Neural cell (in vitro differentiated cells): Measurements from ENCODE around the gene ME1. TPM values are rescaled to one million over a fixed set of nuclear protein-coding genes. Genes with fewer than 3 reads are reported as not detected.

Experiments
- H2AFZ ChIP-seq: fragments of 200-600, 300-800 bp; sonication (generic), shearing (Covaris generic); 2 replicates; pipeline ENCODE4 v1.6.0; 2014; ENCODE audit warnings: low read depth, mild to moderate bottlenecking, antibody characterized with exemption, low read length, moderate library complexity
- H3F3A ChIP-seq: fragments of 200-600 bp; shearing (Covaris generic); 2 replicates; pipeline ENCODE4 v1.6.1; 2016; ENCODE audit warnings: mild to moderate bottlenecking, moderate library complexity, mixed read lengths, antibody characterized with exemption, low read length; ENCODE audit not compliant: insufficient read depth, poor library complexity, severe bottlenecking
- H3K27ac ChIP-seq: fragments of 200-600, 300-800 bp; sonication (generic), shearing (Covaris generic); 2 replicates; pipeline ENCODE4 v1.5.1; 2014; ENCODE audit warnings: mild to moderate bottlenecking, low read length, moderate library complexity
- H3K27me3 ChIP-seq: fragments of 300-800, 200-600 bp; sonication (generic), shearing (Covaris generic); 2 replicates; pipeline ENCODE4 v1.6.0; 2014; ENCODE audit warnings: mild to moderate bottlenecking, low read depth, low read length, moderate library complexity; ENCODE audit not compliant: insufficient read depth
- H3K36me3 ChIP-seq: fragments of 300-800, 200-600 bp; sonication (generic), shearing (Covaris generic); 2 replicates; pipeline ENCODE4 v1.5.1; 2014; ENCODE audit warnings: mild to moderate bottlenecking, antibody characterized with exemption, low read length, moderate library complexity; ENCODE audit not compliant: insufficient read depth
- H3K4me2 ChIP-seq: fragments of 300-800, 200-600 bp; sonication (generic), shearing (Covaris generic); 2 replicates; pipeline ENCODE4 v1.6.0; 2014; ENCODE audit warnings: mild to moderate bottlenecking, low read length
- H3K4me3 ChIP-seq: fragments of 300-800, 200-600 bp; sonication (generic), shearing (Covaris generic); 2 replicates; pipeline ENCODE4 v1.5.1; 2014; ENCODE audit warnings: mild to moderate bottlenecking, low read length, moderate library complexity
- H3K79me2 ChIP-seq: fragments of 200-600 bp; shearing (Covaris generic); replicated peaks from 2 replicates; pipeline ENCODE4 v1.6.0; 2014; ENCODE audit warnings: mild to moderate bottlenecking, low read length, moderate library complexity; ENCODE audit not compliant: insufficient read depth
- H3K9ac ChIP-seq: fragments of 300-800, 200-600 bp; sonication (generic), shearing (Covaris generic); 2 replicates; pipeline ENCODE4 v1.6.1; 2016; ENCODE audit warnings: mild to moderate bottlenecking, low read length, mixed read lengths
- H3K9me2 ChIP-seq: fragments of 200-600 bp; shearing (Covaris generic); 2 replicates; pipeline ENCODE4 v1.6.1; 2016; ENCODE audit warnings: mild to moderate bottlenecking, low read length, mixed read lengths; ENCODE audit not compliant: insufficient read depth
- H3K9me3 ChIP-seq: fragments of 200-600, 300-800 bp; sonication (generic), shearing (Covaris generic); 2 replicates; pipeline ENCODE4 v1.6.1; 2016; ENCODE audit warnings: mild to moderate bottlenecking, mixed run types, low read length, moderate library complexity, mixed read lengths
- H4K20me1 ChIP-seq: fragments of 200-600 bp; shearing (Covaris generic); 2 replicates; pipeline ENCODE4 v1.6.1; 2016; ENCODE audit warnings: mild to moderate bottlenecking, mixed run types; ENCODE audit not compliant: insufficient read depth
- EP300 ChIP-seq: fragments of 450-650 bp; conservative IDR thresholded peaks from 2 replicates; pipeline ENCODE4 v1.6.1; 2014; ENCODE audit warnings: antibody characterized with exemption, mild to moderate bottlenecking, moderate library complexity; ENCODE audit not compliant: poor library complexity, severe bottlenecking
- EZH2 ChIP-seq: fragments of 200-600, 300-800 bp; shearing (Covaris generic), sonication (generic); IDR thresholded peaks from 2 replicates; pipeline ENCODE4 v1.6.1; 2014; ENCODE audit warnings: antibody characterized with exemption, low read length, borderline replicate concordance, mild to moderate bottlenecking; ENCODE audit not compliant: insufficient read depth, poor library complexity, severe bottlenecking
- MXI1 ChIP-seq: fragments of 450-650 bp; conservative IDR thresholded peaks from 2 replicates; pipeline ENCODE4 v1.6.1; 2014; ENCODE audit warnings: antibody characterized with exemption, mild to moderate bottlenecking; ENCODE audit not compliant: poor library complexity, severe bottlenecking
- POLR2AphosphoS5 ChIP-seq: IDR thresholded peaks from 2 replicates; pipeline ENCODE4 v1.6.1; 2012
- RAD21 ChIP-seq: fragments of 450-650 bp; conservative IDR thresholded peaks from 2 replicates; pipeline ENCODE4 v1.6.1; 2014; ENCODE audit warnings: antibody characterized with exemption, mild to moderate bottlenecking, moderate library complexity
- SMC3 ChIP-seq: fragments of 450-650 bp; conservative IDR thresholded peaks from 2 replicates; pipeline ENCODE4 v1.6.1; 2014; ENCODE audit warnings: antibody characterized with exemption, mild to moderate bottlenecking, moderate library complexity; ENCODE audit not compliant: poor library complexity
- TAF1 ChIP-seq: IDR thresholded peaks from 2 replicates; pipeline ENCODE4 v1.6.1; 2012; ENCODE audit warnings: low read depth
- polyA plus RNA-seq: library from polyadenylated mRNA; depleted of rRNA; stranded (reverse); fragments of >200 nt; gene quantifications from 2 replicates; pipeline ENCODE4 v1.2.3, GENCODE V29; 2014
- TF ChIP-seq, protein P1 (sequence below): IDR thresholded peaks from 2 replicates; pipeline ENCODE4 v1.6.1; 2012; ENCODE audit warnings: borderline replicate concordance
- TF ChIP-seq, protein P2 (sequence below): fragments of 450-650 bp; IDR thresholded peaks from 2 replicates; pipeline ENCODE4 v1.5.1; 2014; ENCODE audit warnings: antibody characterized with exemption, mild to moderate bottlenecking, moderate library complexity; ENCODE audit not compliant: poor library complexity, severe bottlenecking

Gene ME1
- polyA plus RNA-seq, 1 donor from 2014 or later = 0.09 TPM

DNA sequence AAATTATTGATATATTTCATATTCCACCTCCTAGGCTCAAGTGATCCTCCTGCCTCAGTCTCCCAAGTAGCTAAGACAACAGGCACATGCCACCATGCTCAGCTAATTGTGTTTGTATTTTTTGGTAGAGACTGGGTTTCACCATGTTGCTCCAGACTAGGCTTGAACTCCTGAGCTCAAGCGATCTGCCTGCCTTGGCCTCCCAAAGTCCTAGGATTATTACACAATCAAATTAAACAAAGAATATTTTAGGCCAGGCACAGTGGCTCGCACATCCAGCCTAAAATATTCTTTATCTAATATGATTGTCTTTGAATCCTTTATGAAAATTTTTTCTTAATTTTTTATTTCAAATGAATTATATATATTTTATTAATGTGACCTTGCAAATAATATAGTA, 17.8 kb downstream of the ME1 start:
- Histone ChIP-seq H3K9me3 (no peaks in the 10 kb centered on the region), H4K20me1 (no peaks in the 10 kb centered on the region), H3F3A (no peaks in the 10 kb centered on the region), H3K79me2 (no peaks in the 10 kb centered on the region), H3K36me3 (no peaks in the 10 kb centered on the region), H3K9me2 (no peaks in the 10 kb centered on the region), H3K4me3 (no peak overlapping the region), H3K27me3 (no peaks in the 10 kb centered on the region), H3K4me2 (no peak overlapping the region), H3K27ac (no peak overlapping the region), H2AFZ (no peak overlapping the region), H3K9ac (no peak overlapping the region)
- TF ChIP-seq, protein P1, sequence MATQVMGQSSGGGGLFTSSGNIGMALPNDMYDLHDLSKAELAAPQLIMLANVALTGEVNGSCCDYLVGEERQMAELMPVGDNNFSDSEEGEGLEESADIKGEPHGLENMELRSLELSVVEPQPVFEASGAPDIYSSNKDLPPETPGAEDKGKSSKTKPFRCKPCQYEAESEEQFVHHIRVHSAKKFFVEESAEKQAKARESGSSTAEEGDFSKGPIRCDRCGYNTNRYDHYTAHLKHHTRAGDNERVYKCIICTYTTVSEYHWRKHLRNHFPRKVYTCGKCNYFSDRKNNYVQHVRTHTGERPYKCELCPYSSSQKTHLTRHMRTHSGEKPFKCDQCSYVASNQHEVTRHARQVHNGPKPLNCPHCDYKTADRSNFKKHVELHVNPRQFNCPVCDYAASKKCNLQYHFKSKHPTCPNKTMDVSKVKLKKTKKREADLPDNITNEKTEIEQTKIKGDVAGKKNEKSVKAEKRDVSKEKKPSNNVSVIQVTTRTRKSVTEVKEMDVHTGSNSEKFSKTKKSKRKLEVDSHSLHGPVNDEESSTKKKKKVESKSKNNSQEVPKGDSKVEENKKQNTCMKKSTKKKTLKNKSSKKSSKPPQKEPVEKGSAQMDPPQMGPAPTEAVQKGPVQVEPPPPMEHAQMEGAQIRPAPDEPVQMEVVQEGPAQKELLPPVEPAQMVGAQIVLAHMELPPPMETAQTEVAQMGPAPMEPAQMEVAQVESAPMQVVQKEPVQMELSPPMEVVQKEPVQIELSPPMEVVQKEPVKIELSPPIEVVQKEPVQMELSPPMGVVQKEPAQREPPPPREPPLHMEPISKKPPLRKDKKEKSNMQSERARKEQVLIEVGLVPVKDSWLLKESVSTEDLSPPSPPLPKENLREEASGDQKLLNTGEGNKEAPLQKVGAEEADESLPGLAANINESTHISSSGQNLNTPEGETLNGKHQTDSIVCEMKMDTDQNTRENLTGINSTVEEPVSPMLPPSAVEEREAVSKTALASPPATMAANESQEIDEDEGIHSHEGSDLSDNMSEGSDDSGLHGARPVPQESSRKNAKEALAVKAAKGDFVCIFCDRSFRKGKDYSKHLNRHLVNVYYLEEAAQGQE = no peak
- TF ChIP-seq MXI1 = no peak
- TF ChIP-seq, protein P2, sequence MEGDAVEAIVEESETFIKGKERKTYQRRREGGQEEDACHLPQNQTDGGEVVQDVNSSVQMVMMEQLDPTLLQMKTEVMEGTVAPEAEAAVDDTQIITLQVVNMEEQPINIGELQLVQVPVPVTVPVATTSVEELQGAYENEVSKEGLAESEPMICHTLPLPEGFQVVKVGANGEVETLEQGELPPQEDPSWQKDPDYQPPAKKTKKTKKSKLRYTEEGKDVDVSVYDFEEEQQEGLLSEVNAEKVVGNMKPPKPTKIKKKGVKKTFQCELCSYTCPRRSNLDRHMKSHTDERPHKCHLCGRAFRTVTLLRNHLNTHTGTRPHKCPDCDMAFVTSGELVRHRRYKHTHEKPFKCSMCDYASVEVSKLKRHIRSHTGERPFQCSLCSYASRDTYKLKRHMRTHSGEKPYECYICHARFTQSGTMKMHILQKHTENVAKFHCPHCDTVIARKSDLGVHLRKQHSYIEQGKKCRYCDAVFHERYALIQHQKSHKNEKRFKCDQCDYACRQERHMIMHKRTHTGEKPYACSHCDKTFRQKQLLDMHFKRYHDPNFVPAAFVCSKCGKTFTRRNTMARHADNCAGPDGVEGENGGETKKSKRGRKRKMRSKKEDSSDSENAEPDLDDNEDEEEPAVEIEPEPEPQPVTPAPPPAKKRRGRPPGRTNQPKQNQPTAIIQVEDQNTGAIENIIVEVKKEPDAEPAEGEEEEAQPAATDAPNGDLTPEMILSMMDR = no peak
- no peak for TF ChIP-seq POLR2AphosphoS5
- no peak for TF ChIP-seq EZH2
- no peak for TF ChIP-seq TAF1
- TF ChIP-seq RAD21 = no peak
- TF ChIP-seq EP300 = no peak
- TF ChIP-seq SMC3 = no peak

DNA sequence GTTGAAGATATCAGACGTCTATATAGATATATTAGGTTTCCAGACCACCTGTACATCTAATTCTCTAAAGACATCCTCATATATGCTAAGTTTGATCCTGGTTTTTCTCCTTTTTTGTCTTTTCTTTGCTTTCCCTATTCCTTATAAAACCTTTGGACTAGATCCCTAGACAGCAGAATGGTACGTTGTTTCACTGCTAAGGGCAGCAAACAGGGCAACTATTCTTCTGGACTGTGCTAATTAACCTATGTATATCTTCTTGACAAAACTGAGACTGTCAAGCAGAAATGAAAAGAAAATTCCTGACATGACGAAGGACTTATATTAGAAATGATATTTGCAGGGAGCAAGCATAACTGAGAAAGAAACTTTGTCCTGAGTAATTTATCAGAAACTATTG, 19.1 kb downstream of the ME1 start:
- no peaks in the 10 kb centered on the region for H3F3A ChIP-seq
- no peak overlapping the region for H3K4me3 ChIP-seq
- no peaks in the 10 kb centered on the region for H3K9me3 ChIP-seq
- no peak overlapping the region for H3K9ac ChIP-seq
- no peaks in the 10 kb centered on the region for H3K9me2 ChIP-seq
- H2AFZ ChIP-seq = no peak overlapping the region
- H3K79me2 ChIP-seq = no peaks in the 10 kb centered on the region
- TF ChIP-seq MXI1 = no peak
- TF ChIP-seq, protein P2 = no peak
- TF ChIP-seq, protein P1 = no peak
- TF ChIP-seq POLR2AphosphoS5 = no peak
- no peak for TF ChIP-seq RAD21
- no peak for TF ChIP-seq SMC3
- no peak for TF ChIP-seq EZH2
- no peak for TF ChIP-seq TAF1
- TF ChIP-seq EP300 = no peak
- H3K4me2 ChIP-seq = no peak overlapping the region
- H3K36me3 ChIP-seq = no peaks in the 10 kb centered on the region
- no peaks in the 10 kb centered on the region for H4K20me1 ChIP-seq
- no peaks in the 10 kb centered on the region for H3K27me3 ChIP-seq
- H3K27ac ChIP-seq = no peak overlapping the region
